MG63 (cell line): ENCODE data around the gene TRIM68. TPM values are rescaled to one million over a fixed set of nuclear protein-coding genes. Genes with fewer than 3 reads are reported as not detected.

Source experiments
- DNase-seq: peaks from one replicate; pipeline ENCODE4 v3.0.0-alpha.2; 2020
- H3K27me3 ChIP-seq: fragments of 250-450 bp; sonication (Bioruptor Pico); 2 replicates; pipeline ENCODE4 v1.5.1; 2020; ENCODE audit warnings: mild to moderate bottlenecking, moderate library complexity
- H3K36me3 ChIP-seq: fragments of 250-450 bp; sonication (Bioruptor Pico); 2 replicates; pipeline ENCODE4 v1.5.1; 2020; ENCODE audit warnings: mild to moderate bottlenecking, moderate library complexity
- H3K4me3 ChIP-seq: fragments of 250-450 bp; sonication (Bioruptor Pico); 2 replicates; pipeline ENCODE4 v1.5.1; 2020; ENCODE audit warnings: mild to moderate bottlenecking, moderate library complexity
- H3K9me3 ChIP-seq: fragments of 250-450 bp; sonication (Bioruptor Pico); 2 replicates; pipeline ENCODE4 v1.5.1; 2020; ENCODE audit warnings: mild to moderate bottlenecking, moderate library complexity
- total RNA-seq: library from RNA; depleted of rRNA; stranded (reverse); fragments of >200 nt; shearing (Covaris generic); gene quantifications from 2 replicates; pipeline ENCODE4 v1.2.3, GENCODE V29; 2014; ENCODE audit warnings: low replicate concordance; rRNA removed

TRIM68 gene, protein sequence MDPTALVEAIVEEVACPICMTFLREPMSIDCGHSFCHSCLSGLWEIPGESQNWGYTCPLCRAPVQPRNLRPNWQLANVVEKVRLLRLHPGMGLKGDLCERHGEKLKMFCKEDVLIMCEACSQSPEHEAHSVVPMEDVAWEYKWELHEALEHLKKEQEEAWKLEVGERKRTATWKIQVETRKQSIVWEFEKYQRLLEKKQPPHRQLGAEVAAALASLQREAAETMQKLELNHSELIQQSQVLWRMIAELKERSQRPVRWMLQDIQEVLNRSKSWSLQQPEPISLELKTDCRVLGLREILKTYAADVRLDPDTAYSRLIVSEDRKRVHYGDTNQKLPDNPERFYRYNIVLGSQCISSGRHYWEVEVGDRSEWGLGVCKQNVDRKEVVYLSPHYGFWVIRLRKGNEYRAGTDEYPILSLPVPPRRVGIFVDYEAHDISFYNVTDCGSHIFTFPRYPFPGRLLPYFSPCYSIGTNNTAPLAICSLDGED
- total RNA-seq = 6.2 and 9.9 TPM in 2 replicates

DNA sequence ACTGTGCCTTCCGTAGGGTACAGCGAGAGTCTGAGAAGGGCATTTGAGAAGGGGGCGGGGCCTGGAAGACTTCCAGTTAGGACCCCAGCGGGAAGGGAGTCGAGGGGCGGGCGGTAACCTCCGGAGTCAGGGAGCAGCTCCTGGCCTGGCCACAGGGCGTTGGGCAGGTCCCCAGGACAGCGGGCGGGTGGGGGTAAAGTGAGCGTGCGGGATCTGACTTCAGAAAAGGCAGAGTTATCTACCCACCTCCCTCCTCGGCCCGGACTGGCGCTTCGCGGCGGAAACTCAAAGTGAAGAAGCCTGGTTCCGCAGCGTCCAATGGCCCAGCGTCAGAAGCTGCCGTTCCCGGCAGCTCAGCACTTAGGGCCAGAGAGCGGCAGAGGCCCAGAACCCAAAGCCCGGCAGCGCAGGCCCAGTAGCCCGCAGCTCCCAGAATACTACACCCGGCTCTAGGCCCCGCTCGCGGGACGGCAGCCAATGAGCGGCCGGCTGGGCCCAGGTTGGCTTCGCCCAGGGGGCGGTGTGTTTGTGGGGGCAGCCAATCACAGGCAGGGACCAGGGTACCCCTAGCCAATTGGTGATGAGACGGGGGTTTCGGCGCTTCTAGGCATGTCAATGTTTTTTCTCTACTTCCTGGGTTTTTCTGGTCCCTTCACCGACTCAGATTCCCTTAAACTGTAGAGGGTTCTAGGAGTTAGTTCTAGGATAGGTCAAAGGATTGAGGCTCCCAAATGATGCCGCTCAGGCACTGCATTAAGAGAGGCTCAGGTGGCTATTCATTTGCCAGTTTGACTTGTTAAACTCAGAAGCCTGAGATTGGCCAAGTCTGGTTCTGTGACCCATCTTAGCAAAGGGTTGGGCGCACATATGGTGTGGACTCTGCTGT lies at the start of gene TRIM68:
TRIM68 (minus strand) TSS at position 451 of the 886 bp plus-strand sequence. CDS start 2,727 bp downstream, outside the sequence.
- DNase-seq = peak; percentile 97
- H3K4me3 ChIP-seq = peak within 1 kb of the TSS; percentile 71
- H3K36me3 ChIP-seq = no peaks in the 10 kb centered on the region
- no peaks in the 10 kb centered on the region for H3K9me3 ChIP-seq
- H3K27me3 ChIP-seq = no peaks in the 10 kb centered on the region

DNA sequence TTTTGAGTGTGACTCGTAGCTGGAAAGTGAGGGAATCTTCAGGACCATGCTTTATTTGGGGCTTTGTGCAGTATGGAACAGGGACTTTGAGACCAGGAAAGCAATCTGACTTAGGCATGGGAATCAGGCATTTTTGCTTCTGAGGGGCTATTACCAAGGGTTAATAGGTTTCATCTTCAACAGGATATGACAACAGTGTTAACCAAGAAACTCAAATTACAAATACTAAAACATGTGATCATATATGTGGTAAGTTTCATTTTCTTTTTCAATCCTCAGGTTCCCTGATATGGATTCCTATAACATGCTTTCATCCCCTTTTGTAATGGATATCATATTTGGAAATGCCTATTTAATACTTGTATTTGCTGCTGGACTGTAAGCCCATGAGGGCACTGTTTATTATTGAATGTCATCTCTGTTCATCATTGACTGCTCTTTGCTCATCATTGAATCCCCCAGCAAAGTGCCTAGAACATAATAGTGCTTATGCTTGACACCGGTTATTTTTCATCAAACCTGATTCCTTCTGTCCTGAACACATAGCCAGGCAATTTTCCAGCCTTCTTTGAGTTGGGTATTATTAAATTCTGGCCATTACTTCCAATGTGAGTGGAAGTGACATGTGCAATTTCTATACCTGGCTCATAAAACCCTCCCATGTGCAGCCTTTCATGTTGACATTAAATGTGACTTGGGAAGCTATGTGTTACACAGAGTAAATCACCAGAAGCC lies 46.8 kb upstream of the TRIM68 start:
- Histone ChIP-seq H3K36me3 (no peaks in the 10 kb centered on the region), H3K4me3 (no peak overlapping the region), H3K27me3 (no peaks in the 10 kb centered on the region), H3K9me3 (no peaks in the 10 kb centered on the region)
- no peak for DNase-seq

DNA sequence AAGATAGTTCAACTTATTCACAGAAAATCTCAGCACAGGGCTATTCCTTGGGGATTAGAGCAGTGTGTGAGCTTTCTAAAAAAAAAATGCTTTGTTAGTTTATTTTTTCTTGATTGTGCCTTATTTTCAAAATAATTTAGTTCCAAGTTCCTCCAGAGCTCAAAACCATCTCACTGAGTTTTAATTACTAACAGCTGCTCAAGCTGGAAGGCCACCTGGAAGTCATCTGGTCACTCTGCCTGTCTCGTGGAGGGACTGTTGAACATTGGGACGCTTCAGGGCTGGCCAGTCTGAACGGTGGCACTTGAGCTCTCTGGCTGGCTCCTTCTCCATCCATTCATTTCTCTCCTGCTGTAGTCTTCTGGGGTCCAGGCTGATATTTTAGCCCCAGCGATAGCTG lies 39.7 kb upstream of the TRIM68 start:
- Histone ChIP-seq H3K36me3 (no peaks in the 10 kb centered on the region), H3K9me3 (no peaks in the 10 kb centered on the region), H3K27me3 (no peaks in the 10 kb centered on the region), H3K4me3 (no peak overlapping the region)
- no peak for DNase-seq

DNA sequence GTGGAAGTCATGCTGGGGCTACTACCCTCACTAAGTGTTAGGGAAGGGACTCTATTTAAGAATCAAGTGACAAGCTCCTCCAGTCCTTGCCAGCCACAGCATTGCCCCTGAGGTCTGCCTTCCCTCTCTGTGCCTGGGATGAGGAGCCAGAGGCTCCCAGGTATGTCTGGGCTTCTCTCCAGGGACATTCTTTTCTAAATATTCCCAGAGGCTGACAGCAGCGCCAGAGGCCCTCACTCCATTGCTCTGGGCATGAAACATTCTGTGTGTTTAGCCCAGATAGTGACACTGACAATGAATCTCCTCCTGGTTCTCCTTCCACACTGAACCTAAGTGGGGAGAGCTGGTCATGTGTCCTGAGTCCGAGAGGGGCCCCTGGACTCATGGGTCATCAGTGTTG lies 37.9 kb upstream of the TRIM68 start:
- Histone ChIP-seq H3K36me3 (no peaks in the 10 kb centered on the region), H3K4me3 (no peak overlapping the region), H3K9me3 (no peaks in the 10 kb centered on the region), H3K27me3 (no peaks in the 10 kb centered on the region)
- DNase-seq = no peak

DNA sequence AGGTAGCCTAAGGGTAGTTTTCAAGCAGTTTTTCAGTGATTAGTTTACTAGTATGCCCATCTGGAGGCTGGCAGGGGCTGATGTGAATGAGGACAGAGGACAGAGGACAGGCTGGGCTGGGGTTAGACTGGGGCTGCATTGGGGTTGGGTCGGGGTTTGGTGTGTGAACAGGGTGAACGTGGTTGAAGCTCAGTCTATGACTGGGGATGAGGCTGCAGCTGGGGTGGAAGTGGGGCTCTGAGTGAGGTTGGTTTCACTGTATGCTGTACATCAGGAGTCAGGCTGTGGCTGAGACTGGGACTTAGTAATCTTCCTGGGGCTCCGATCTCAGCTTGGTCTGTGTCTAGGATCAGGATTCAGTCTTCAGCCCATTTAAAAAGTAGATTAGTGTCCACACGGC lies 36.2 kb upstream of the TRIM68 start:
- no peaks in the 10 kb centered on the region for H3K36me3 ChIP-seq
- DNase-seq = no peak
- no peaks in the 10 kb centered on the region for H3K9me3 ChIP-seq
- H3K27me3 ChIP-seq = no peaks in the 10 kb centered on the region
- H3K4me3 ChIP-seq = no peak overlapping the region

DNA sequence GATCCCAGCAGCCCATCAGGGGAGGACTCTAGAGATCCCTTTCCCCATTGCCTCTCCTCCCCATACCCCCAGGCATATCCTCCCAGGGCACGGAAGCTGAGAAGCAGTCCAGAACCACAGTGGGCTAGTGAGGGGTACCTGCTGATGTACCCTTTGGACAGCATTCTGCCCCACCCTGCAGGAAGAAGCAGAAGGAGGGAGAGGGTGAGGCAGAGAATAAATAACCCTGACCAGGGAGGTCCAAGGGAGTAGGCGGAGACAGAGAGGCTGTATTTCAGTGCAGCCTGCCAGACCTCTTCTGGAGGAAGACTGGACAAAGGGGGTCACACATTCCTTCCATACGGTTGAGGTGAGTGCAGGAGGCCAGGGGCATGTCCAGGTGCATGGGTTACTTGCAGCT lies 35.7 kb upstream of the TRIM68 start, which contains the start of gene OR51E1:
OR51E1 (plus strand) TSS at position 301 of the 400 bp plus-strand sequence. CDS start 8,545 bp downstream, outside the sequence.
- Histone ChIP-seq H3K27me3 (no peaks in the 10 kb centered on the region), H3K36me3 (no peaks in the 10 kb centered on the region), H3K4me3 (no peak within 1 kb of the TSS), H3K9me3 (no peaks in the 10 kb centered on the region)
- DNase-seq = no peak

DNA sequence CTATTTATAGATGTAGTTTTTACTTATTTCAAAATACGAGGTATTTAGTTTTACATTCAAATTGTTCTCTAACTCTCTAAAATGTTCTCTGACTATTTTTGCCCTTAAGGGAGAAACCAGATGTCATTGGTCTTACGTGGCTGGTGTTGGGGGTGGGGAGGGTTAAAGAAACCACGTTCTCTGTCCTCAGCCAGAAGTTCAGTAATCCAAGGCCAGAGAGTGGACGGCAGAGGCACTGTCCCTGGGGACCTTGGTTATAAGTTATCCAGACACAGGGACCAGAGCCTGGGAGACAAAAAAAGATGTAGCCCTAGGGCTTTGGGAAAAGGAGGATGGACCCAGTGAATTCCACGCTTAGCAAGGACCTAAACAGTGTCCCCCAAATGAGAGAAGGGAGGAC lies 35.0 kb upstream of the TRIM68 start:
- no peaks in the 10 kb centered on the region for H3K36me3 ChIP-seq
- no peak for DNase-seq
- no peaks in the 10 kb centered on the region for H3K27me3 ChIP-seq
- no peaks in the 10 kb centered on the region for H3K9me3 ChIP-seq
- H3K4me3 ChIP-seq = no peak overlapping the region

DNA sequence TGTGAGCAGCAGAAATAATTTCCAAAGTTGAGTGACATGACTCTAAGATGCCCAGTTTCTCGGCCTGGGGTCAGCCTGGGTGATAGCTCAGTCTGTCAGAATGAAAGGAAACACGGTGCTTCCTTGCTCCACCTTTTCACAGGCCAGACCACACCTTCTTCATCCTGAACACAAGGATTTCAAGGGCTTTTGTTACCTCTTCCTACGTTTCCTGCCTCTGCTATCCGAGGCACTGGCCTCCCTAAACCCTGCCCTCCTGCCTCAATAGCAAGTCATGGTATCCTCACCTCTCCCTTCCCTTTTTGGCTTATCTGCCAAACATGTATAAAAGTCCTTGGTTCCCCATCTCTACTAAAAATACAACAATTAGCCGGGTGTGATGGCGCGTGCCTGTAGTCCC lies 34.0 kb upstream of the TRIM68 start:
- Histone ChIP-seq H3K4me3 (no peak overlapping the region), H3K36me3 (no peaks in the 10 kb centered on the region), H3K27me3 (no peaks in the 10 kb centered on the region), H3K9me3 (no peaks in the 10 kb centered on the region)
- no peak for DNase-seq

DNA sequence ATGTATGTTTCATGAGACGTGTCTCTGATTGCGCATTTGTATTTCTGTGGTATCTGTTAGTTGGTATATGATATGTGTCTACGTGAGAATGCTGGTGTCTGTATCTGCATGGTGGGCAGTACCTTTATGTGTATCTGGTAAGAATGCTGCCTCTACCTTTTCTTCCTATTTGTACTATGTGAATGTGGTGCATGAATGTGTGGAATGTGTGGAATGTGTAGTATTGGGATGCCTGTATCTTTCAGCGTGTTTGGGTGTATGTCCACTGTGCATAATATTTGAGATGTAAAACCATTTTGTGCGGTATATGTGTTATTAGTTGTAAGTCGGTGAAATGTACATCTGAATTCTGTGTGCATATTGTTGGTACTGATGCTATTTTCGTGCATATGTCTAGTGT lies 33.5 kb upstream of the TRIM68 start:
- no peak for DNase-seq
- Histone ChIP-seq H3K36me3 (no peaks in the 10 kb centered on the region), H3K27me3 (no peaks in the 10 kb centered on the region), H3K9me3 (no peaks in the 10 kb centered on the region), H3K4me3 (no peak overlapping the region)

DNA sequence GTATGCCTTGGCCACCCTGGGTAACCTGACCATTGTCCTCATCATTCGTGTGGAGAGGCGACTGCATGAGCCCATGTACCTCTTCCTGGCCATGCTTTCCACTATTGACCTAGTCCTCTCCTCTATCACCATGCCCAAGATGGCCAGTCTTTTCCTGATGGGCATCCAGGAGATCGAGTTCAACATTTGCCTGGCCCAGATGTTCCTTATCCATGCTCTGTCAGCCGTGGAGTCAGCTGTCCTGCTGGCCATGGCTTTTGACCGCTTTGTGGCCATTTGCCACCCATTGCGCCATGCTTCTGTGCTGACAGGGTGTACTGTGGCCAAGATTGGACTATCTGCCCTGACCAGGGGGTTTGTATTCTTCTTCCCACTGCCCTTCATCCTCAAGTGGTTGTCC lies 31.9 kb upstream of the TRIM68 start:
- Histone ChIP-seq H3K4me3 (no peak overlapping the region), H3K27me3 (no peaks in the 10 kb centered on the region), H3K36me3 (no peaks in the 10 kb centered on the region), H3K9me3 (no peaks in the 10 kb centered on the region)
- no peak for DNase-seq

DNA sequence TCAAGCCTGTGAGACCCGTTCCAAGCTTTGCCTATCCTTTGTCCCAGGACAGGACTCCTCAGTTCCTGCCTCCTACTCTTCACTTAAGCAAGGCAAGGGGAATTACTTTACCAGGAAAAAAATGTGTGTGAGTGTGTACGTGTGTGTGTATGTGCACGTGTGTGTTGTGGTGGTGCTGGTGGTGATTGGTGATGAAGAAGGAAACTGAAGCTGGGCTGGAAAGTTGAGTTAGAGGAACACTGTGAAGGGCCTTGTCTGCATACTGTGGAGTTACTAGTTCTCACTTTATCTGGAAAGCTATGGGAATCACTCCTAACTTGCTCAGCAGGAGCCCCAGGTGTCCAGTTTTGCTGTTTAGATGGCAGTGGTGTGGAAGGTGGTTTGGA lies 29.6 kb upstream of the TRIM68 start:
- DNase-seq = no peak
- Histone ChIP-seq H3K36me3 (no peaks in the 10 kb centered on the region), H3K4me3 (no peak overlapping the region), H3K27me3 (no peaks in the 10 kb centered on the region), H3K9me3 (no peaks in the 10 kb centered on the region)

DNA sequence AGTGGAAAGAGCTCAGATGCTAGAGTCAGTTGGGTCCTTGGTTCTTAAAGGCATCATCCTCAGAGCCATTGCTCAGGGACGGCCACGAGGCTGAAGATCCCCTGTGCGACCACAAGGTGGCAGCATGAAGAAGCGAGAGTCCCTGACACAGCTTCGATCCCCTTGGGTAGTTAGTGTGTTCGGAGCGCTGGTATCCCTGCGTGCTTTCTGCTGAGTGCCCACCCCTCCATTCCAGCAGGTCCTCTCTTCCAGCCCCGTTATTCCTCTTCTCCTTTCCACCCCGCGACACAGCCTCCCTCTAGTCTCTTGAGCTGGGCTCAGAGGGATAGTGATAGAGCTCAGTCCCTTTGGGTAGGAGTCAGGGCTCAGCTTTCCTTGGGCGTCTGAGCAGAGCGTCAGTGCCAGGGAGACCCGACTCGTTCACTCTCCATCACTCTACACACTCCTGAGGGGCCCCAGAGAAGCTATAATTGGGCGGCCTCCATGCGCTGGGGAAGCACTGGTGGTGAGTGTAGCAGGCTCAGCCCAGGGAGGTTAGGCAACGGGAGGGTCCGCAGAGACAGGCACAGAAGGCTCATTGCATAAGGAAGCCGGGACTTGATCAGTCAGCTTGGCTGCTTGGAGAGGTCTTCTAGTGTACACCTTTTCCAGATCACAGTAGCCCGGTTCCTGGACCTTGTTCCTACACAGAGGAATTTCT lies 29.1 kb upstream of the TRIM68 start, which contains the start of gene OR51D1:
OR51D1 (plus strand) TSS at position 516 of the 700 bp plus-strand sequence. CDS start 2,314 bp downstream, outside the sequence.
- DNase-seq = peak; percentile 40
- Histone ChIP-seq H3K36me3 (no peaks in the 10 kb centered on the region), H3K4me3 (peak within 1 kb of the TSS; percentile 27; the same call in 1 of the 2 replicates), H3K27me3 (no peaks in the 10 kb centered on the region), H3K9me3 (no peaks in the 10 kb centered on the region)

DNA sequence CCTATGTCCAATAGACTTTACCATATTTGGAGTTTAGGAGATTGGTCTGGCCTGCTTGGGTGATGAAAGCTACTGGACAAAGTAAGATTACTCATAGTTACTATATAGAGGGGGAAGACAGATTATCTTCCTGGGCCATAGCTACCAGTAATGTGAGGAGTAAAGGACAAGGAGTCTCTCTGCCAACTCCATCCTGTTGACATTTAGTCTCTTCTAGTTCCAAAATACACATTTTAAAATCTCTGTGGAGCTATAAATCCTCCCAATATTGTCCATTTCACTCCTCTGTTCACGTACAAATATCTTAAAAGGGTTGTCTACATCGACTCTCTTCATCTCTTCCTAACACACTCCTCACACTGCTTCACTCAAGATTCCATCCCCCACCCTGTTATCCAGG lies 28.1 kb upstream of the TRIM68 start:
- no peak for DNase-seq
- Histone ChIP-seq H3K36me3 (no peaks in the 10 kb centered on the region), H3K27me3 (no peaks in the 10 kb centered on the region), H3K4me3 (no peak overlapping the region), H3K9me3 (no peaks in the 10 kb centered on the region)

DNA sequence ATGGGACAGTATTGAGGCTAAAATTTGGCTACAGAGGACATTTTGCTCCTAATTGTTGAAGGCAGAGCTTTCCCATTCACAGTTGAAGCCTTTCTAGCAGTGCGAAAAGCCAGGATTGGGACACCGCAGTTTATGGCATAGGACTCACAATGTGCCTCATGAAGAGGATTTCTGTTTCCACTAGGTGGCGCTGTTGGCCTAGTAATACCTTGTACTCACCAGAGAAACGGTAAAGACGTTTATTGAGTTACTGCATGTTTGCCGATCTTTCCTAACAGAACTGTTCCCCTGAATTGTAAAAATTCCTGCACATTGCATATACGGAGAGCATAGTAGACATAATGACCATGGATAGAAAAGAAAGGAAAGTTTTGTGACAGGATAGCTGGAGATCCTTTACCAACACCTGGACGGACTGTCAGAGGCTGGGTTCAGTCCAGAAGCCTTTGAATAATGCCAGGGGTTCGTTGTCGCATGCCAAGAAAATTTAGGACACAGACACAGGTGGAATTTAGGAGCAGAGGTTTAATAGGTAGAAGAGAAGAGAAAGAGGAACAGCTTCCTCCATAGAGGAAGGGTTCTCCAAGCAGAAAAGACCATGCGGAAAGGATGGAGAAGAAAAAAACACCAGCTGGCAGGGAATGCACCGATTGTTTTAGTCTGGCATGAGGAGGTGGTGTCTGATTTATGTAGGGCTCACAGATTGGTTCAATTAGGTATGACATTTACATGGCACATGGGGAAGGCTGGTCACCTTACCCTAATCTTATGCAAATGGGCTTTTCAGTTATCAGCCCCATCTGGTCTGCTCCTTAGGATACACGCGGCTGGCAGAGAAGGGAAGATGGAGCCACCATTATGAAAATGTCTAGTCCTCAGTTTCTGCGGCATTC lies 18.4 kb upstream of the TRIM68 start:
- Histone ChIP-seq H3K9me3 (no peaks in the 10 kb centered on the region; the same call in 1 of the 2 replicates), H3K36me3 (no peaks in the 10 kb centered on the region), H3K4me3 (no peak overlapping the region), H3K27me3 (no peaks in the 10 kb centered on the region)
- DNase-seq = peak; percentile 40

DNA sequence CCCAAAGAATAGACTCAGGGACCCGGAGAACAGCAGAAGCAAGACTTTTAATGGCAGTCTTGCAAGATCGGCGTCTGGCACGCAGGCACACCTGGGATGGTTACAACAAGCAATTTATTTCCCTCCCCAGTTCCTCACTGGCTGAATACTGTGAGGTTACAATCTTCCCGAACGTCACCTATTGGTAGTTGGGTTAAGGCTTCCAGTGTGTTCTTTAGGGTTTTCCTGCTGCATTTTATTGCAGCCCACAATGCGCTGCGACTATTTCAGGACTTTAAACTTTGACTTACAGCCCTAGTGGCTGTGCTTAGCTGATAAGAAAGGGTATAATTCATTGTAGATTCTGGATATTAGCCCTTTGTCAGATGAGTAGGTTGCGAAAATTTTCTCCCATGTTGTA lies 11.5 kb upstream of the TRIM68 start:
- H3K4me3 ChIP-seq = no peak overlapping the region
- no peaks in the 10 kb centered on the region for H3K36me3 ChIP-seq
- no peaks in the 10 kb centered on the region for H3K27me3 ChIP-seq
- H3K9me3 ChIP-seq = no peaks in the 10 kb centered on the region; the same call in 1 of the 2 replicates
- DNase-seq = no peak
